ENCODE results near the gene TBC1D3K. TPM values are rescaled to one million over a fixed set of nuclear protein-coding genes. Genes with fewer than 3 reads are reported as not detected.
"Not testable (repeated sequence)": the region's sequence is repeated elsewhere in the genome, so short reads cannot be mapped to it uniquely, and the experiment has no call there.

Gene TBC1D3K
- 0.10 TPM in 1 of 2 replicates, not detected in the other for total RNA-seq (2014; rRNA removed; shearing (Covaris generic))

DNA sequence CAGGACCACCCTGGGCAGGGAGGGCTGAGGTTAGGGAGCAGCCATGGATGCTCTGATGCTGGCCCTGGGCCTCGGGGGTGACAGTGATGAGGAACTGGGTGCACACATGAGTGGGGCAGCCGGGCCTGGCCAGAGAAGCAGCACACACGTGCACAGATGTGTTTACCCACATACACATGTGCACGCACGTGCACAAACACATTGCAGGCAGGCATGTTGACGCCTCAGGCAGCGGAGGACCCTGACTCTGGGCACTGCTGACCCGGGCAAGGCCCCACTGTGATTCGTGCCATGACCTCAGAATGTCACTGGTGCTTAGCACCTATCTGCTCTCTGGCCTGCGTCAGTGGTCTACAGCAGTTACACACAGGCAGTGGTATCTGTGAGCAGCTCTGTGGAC is at the start of gene TBC1D3K:
Gene TBC1D3K, plus strand, starts transcription at position 301 of the 400 bp plus-strand sequence. CDS start 1,585 bp downstream, outside the sequence.
- not testable (repeated sequence) for DNase-seq (ENCODE audit: low spot score)

DNA sequence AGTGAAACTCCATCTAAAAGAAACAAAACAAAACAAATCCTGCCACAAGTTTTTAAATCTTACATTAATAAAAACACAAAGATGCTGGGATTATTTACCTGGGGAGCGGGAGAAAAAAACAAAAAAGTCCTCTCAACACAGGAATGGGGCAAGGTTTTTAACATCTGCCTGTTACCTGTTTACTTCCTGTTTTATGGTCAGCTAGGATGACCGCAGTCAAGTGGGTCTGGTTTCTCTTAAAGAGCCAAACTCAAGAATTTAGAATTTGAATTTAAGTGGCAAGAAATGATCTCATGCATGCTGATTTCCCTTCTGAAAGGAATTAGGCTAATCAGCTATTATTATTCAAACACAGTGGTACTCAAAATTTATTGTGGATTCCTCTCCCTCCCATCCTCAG is 39.7 kb upstream of the TBC1D3K start:
- DNase-seq (ENCODE audit: low spot score): no peak

DNA sequence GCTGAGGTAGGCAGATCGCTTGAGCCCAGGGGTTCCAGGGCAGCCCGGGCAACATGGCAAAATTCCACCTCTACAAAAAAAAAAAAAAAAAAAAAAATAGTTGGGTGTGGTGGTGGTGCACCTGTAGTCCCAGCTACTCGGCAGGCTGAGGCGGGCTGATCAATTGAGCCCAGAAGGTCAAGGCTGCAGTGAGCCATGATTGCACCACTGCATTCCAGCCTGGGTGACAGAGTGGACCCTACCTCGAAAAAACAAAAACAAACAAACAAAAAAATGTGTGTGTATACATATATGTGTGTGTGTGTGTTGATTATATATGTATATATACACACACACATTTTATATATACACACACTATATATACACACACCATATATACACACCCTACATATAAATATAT is 39.1 kb upstream of the TBC1D3K start:
- DNase-seq (ENCODE audit: low spot score): no peak

DNA sequence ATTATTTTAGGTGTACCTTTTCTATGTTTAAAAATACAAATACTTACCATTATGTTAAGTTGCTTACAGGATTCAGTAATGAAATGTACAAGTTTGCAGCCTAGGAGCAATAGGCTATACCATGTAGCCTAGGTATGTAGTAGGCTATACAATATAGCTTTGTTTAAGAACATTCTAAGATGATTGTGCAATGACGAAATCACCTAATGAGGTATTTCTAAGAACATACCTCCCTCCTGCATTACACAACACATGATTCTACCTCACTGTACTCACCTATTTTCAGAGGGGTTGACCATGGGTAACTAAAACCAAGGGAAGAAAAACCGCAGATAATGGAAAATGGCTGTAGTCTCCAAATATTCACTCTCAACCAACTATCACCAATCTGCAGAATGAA is 35.3 kb upstream of the TBC1D3K start:
- DNase-seq (ENCODE audit: low spot score): no peak

DNA sequence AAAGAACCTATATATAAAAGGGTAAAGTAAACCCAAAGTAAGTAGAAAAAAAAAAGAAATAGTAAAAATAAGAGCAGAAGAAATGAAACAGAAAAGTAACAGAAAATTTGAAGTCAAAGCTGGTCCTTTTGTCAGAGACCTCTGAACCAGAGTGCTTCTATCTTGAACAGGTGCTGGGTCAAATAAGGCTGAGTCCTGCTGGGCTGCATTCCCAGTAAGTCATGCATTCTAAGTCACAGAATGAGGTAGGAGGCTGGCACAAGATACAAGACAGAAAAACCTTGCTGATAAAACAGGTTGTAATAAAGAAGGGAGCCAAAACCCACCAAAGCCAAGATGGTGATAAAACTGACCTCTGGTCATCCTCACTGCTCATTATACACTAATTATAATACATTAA is 27.3 kb upstream of the TBC1D3K start:
- DNase-seq (ENCODE audit: low spot score): not testable (repeated sequence)

Other genes with a start within 250 kb of the TBC1D3K start
- not detected in 2 replicates for gene HNF1B, start 179.4 kb upstream of the TBC1D3K start, total RNA-seq (2014; rRNA removed; shearing (Covaris generic))
- 2.8 and 4.6 TPM in 2 replicates for gene TBC1D3L, start 64.6 kb downstream of the TBC1D3K start, total RNA-seq (2014; rRNA removed; shearing (Covaris generic))
- gene TBC1D3D, start 79.6 kb downstream of the TBC1D3K start, total RNA-seq (2014; rRNA removed; shearing (Covaris generic)): not detected in 2 replicates
- not detected in 2 replicates for gene TBC1D3C, start 144.2 kb downstream of the TBC1D3K start, total RNA-seq (2014; rRNA removed; shearing (Covaris generic))
- not detected in 2 replicates for gene TBC1D3E, start 203.5 kb downstream of the TBC1D3K start, total RNA-seq (2014; rRNA removed; shearing (Covaris generic))